HG03060 (cell line): ENCODE data around the gene RINT1.
"Not testable (repeated sequence)": the region's sequence is repeated elsewhere in the genome, so short reads cannot be mapped to it uniquely, and the experiment has no call there.

Source experiments
- ATAC-seq: cut with Tn5 transposase; IDR thresholded peaks from one replicate; pipeline ENCODE4 v1.9.1; 2021; ENCODE audit warnings: low read depth, moderate number of reproducible peaks; ENCODE audit not compliant: unreplicated experiment

The RINT1 gene

DNA sequence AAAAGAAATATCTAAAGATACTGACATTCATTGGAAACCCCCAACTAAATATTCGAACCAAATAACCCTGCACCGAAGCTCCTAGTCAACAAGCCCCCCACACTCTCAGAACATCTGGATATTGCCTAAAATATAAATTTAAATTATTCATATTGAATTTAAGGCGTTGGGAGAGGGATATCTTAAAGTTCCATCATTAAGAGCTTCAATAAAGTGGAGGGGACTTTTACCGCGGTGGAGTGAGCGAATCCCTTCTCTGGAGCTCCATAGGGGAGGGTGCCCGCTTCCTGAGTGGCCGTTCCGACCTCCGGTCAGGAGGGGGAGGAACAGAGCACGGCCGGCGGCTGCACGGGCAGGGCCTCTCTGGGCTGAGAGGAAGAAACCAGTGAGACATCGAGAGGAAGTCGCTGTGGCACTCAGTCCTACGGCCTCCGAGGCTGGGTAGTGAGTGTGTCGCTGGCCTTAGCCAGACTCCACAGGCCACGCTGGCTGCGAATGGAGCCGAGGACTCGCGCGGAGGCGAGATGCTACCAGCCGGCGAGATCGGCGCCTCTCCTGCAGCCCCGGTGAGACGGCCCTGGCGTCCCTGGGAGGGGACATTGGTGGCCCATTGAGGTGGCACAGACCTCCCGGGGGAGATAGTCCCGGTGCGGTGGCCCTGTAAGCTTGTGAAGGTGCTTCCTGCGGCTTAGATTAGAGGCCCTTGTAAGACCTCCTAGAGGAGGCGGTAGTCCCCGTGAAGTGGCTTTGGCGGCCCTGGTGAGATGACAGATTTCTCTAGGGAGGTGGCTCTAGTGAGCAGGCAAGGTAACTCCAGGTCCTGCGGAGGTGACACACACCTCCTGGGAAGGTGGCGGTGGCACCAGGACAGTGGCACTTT is at the start of gene RINT1:
TSS of gene RINT1 (plus strand) at position 410 of the 880 bp plus-strand sequence. CDS start at position 525, 115 bp downstream.
- peak; percentile 96 for ATAC-seq

DNA sequence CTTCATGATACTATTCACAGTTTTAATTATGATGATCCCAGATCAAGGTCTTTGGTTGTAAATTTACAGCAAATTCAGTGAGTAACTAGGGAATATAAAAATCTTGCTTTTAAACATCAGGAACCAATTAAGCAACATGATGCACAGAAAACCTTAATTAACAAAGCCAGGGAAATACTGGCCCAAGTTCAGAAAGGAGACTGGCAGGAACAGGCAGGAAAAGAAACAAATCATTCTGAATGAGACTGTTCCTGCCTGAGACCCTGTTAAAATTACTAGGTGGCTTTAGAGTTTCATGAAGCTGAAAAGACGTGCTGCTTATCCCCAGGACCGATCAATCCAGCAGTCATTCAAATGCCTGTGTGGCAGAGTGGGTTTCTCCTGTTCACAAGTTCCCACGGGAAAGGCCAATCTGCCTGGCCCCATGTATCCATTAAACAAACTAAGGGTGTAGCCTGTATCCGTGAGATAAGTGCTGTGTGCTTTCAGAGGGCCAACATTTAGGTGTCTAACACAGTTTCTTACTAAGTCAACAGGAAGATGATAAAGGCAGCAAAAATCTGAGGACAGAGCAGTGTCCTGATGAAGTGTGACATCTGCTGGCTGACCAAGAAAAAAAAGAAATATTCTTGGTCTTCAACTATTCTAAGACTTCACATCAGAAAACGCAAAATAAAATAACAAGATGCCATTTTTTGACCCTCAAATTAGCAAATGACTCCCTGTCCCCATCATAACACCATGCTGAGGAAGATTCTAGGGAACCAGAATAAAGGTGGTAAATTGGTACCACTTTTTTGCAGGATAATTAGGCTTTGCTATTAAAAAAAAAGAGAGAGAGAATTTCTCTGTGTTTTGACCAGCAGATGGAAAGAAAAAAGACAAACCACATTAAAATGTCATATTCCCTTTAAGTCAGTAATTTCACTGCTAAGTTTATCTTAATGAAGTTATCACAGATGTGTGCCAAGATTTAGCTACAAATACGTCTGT is 44.1 kb upstream of the RINT1 start:
- no peak for ATAC-seq

DNA sequence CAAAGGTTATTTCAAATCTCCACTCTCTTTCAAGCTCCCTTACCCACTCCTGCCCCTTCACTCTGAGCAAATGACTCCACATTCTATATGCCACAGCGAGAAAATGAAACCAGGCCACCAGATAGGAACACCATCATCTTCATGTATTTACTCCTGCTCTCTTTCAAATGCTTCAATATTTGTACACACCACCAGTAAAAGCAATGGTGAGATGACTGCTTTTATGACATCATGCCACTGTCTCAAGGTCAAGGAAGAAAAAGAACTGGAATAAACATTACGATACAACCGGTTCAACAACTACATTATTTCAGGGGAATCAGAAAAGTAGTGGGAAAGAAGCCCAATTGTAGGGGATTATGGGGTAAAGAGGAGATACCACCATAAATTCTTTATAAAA is 42.6 kb upstream of the RINT1 start:
- ATAC-seq, result no peak

DNA sequence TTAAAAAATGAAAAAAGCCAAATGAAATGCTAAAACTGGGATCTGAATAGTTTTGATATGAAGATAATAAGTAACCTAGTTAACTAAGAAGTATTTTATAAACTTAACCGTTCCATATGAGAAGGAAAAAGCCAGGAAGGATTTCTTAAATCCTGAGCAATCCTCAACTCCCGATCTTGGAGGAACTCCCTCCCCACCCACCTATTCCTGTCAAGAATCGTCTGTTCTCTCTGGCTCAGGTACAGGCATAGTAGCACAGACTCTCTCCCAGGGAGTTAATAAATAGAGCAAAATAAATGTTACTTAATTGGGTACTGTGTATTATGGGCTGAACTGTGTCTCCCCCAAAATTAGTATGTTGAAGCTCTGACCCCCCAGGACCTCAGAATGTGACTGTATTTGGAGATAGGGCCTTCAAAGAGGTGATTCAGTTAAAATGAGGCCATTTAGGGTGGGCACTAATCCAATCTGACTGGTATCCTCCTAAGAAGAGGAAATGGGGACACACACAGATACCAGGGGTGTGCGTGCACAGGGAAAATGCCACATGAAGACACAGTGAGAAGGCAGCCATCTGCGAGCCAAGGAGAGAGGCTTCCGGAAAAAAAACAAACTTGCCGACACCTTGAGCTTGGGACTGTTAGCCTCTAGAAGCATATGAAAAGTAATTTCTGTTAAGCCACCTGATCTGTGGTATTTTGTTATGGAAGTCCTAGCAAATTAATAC is 38.6 kb upstream of the RINT1 start:
- no peak for ATAC-seq

DNA sequence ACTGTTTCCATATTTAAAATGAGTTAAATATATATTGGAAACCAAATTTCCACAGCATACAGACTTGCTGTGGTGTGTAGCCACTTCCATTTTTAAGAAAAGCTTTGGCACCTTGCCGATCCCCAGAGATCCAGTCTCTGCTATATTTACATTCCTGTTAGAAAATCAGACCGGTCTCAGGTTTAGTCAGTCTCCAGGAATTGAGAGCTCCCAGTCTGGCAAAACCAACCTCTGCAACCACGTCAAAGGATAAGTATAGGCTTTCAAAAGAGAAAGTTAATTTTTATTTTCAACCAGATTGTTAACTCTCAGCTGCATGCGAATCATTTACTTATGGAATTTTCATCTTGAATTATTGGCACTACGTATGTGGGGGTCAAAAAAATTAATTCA is 38.1 kb upstream of the RINT1 start:
- no peak for ATAC-seq

DNA sequence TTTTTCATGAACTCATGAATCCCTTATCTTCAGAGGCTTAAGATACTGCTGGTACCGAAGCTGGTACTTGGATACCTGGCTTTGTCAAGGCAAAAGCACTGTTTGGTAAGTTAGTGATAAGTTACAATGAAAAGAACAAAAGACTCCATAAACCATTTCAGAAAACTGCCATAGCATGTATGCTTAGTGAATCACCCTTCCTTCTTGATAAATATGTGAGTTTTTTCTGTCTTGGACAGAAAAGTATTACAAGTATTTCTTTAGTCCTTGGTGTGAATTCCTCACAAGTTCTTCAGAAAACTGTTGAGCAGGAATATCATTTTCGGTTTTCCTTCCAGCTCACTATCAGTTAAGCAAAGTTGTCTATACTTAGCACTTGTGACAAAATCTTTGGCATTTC is 35.5 kb upstream of the RINT1 start:
- no peak for ATAC-seq

DNA sequence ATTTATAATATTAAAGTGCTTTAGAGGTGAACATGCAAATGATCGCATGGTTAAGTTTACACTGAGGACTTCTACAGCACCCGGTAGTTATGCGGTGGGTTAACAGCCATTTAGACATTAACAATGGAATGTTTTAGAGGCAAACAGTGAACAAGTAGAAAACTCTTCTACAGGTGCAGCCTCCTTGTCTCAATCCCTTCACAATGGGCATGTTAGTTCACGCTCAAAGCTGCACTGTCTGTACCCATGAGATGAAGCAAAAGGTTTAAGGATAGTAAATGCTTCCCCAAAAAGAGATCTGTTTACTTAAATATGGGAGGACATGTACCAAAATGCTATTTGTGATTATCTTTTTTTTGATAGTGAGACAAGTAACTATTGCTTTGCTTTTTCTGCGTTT is 35.0 kb upstream of the RINT1 start:
- ATAC-seq, result no peak

DNA sequence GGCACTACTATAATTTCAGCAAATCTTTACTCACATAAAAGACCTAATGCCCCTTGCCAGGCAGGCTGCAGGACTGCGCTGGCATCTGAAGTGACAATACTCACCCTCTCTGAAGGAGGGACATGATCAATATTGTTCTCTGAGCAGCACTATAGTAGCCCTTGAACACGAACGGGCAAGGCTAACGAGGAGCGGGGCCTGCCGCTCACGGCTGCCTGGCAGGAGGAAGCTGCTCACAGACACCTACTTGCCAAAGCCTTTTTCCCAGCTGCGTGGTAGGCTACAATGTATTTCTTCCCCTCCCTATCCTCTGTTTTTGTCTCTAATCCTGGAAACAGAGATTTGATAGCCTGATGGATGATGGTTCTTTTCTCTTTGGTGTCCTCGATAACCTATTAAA is 29.8 kb upstream of the RINT1 start:
- no peak for ATAC-seq

DNA sequence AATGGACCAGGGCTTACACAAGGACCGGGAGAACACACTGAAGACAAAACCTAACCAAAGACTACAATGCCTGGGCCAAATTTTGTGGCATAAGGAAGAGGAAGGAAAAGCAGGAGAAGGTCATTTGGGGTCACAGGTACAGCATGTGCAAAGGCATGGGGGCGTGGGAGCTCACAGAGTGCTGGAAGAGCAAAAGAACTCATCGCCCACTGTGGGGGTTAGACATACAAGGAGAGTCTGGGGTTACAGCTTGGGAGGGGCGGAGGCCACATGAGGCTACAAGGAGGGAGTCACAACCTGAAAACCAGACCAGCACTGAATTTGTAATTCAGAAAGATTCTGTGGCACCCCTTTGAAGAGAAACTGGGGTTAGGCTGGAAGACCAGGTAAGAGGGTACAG is 19.6 kb upstream of the RINT1 start:
- no peak for ATAC-seq

DNA sequence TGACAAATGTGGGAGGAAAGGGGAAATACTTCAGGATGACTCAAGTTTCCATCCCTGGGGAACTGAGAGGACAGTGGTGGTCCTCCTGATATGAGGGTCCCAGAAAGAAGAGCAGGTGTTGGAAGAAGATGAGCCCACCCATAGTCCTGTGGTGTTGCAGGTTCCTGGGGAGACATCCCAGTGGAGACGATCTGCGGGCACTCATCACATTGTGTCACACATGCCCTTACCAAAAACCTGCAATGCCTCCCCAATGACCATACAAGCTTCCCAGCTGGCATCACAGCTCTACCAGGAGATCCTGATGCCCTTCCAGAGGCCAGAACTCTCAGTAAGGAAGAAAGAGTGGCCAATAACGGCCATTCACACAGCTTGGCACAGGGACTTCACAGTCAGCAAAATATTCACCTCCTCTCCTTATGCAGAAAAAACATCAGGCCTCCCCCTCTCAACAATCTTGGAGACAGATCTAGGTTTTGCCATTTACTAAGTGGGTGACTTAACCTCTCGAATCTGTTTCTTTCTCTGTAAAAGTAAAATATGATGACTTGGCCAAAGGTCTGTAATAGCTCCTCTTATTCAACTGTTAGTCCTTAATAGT is 19.0 kb upstream of the RINT1 start:
- no peak for ATAC-seq

DNA sequence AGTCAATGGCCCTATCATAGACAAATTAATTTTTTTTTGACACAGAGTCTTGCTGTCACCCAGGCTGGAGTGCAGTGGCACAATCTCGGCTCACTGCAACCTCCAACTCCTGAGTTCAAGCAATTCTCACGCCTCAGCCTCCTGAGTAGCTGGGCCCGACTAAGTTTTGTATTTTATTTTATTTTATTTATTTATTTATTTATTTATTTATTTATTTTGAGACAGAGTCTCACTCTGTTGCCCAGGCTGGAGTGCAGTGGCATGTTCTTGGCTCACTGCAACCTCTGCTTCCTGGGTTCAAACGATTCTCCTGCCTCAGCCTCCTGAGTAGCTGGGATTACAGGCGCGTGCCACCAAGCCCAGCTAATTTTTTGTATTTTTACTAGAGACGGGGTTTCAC is 16.4 kb upstream of the RINT1 start:
- ATAC-seq, result not testable (repeated sequence)

DNA sequence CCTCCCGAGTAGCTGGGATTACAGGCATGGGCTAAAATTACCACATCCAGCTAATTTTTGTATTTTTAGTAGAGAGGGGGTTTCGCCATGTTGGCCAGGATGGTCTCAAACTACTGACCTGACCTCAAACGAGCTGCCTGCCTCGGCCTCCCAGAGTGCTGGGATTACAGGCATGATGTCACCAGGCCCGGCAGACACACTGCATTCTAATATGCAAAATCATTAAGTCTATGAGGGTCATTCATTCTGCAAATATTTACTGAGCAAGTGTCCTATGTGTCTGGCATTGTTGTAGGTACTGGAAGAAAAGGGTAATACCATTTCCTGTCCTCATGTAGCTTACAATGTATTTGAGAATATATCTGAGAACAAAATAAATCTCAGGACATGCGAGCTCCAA is 12.6 kb upstream of the RINT1 start:
- ATAC-seq, result no peak

DNA sequence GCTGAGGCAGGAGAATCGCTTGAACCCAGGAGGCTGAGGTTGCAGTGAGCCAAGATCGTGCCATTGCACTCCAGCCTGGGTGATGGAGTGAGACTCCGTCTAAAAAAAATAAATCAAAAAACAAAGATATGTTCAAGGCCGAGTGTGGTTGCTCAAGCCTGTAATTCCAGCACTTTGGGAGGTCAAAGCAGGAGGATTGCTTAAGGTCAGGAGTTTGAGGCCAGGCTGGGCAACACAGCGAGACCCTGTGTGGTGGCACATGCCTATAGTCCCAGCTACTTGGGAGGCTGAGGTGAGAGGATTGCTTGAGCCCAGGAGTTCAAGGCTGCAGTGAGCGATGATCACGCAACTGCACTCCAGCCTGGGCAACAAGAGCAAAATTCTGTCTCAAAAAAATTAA is 11.4 kb upstream of the RINT1 start:
- not testable (repeated sequence) for ATAC-seq

DNA sequence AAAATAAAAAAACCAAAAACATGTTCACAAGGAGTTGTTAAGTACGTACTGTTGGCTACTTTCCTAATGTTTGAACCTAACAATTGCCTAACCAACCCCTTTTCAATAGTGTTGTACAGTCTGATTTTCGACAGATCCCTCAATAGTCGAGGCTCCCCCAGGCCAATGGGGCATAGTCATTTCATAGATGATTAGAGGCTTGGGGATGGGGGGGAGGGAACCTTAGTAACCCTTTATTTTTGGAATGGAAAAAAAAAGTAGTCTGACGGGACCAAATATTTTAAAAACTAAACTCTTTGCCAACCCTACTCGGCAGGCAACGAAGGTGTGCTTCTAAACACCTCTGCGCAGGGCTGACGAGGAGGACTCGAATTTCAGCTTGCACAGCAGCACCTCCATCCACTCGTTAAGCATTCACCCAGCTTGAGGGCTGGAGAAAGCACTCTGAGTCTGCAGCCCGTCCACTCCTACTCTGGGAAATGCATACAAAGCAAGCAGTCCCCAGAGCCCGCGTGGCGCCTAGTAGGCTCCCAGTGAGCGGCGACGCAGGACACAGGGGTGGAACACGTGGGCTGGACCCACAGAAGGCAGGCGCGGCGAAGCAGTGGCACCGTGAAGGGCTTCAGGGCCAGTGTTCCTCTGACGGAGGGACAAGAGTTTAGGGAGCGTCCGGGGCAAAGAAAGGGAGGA is 10.8 kb upstream of the RINT1 start:
- ATAC-seq, result peak; percentile 18

DNA sequence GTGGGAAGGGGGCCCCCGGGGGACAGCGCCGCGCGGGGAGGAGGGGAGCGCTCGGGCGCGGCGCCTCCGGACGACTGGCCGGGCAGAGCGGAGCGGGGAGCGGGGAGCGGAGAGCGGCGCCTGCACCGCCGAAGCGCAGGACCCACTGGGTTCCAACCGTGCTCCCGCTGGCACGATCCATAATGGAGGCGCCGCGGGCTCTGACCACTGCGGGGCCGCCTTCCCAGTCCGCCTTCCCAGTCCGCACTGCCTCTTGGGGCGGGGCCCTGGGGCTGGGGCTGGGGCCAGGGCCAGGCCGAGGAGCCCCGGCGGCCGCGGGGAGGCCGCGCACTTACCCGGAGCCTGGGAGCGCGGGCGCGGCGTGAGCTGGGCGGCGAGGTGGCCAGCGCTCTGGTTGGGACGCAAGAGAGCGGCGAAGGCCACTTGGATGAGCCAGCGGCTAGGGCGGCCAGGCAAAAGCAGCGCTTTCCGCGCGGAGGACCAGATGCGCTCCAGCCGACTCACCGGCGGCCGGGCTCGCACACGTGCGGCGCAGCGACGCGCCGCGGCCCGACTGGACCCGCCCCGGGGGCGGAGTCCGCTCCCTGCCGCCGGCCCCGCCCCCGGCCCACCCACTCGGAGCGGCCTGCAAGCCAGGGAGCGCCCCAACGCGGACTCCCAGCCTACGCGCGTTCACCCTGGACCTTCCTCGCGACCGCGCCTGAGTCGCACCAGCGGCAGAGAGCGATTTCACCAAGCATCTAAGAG is 10.1 kb upstream of the RINT1 start, which contains the start of gene PUS7:
TSS of gene PUS7 (minus strand) at position 555 of the 747 bp plus-strand sequence. CDS start 13,759 bp downstream, outside the sequence.
- peak; percentile 58 for ATAC-seq

DNA sequence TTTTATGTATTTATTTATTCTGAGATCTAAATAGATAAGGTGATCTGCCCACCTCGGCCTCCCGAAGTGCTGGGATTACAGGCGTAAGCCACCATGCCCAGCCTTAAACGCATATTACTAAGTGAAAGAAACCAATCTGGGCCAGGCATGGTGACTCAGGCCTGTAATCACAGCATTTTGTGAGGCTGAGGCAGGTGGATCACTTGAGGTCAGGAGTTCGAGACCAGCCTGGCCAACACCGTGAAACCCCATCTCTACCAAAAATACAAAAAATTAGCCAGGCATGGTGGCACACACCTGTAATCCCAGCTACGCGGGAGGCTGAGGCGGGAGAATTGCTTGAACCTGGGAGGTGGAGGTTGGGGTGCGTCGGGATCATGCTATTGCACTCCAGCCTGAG is 7.6 kb upstream of the RINT1 start:
- ATAC-seq, result not testable (repeated sequence)

DNA sequence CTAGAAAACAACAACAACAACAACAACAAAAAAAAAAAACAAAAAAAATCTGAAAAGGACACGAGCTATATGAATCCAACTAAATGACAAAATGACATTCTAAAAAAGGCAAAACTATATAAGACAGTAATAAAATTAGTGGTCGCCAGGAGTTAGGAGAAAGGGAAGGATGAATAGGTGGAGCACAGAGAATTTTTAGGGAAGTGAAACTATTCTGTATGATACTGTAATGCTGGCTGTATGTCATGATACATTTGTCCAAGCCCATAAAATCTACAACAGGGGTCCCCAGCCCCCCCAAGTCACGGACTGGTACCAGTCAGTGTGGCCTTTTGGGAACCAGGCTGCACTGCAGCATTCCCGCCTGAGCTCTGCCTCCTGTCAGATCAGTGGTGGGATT is 7.2 kb upstream of the RINT1 start:
- ATAC-seq, result no peak

DNA sequence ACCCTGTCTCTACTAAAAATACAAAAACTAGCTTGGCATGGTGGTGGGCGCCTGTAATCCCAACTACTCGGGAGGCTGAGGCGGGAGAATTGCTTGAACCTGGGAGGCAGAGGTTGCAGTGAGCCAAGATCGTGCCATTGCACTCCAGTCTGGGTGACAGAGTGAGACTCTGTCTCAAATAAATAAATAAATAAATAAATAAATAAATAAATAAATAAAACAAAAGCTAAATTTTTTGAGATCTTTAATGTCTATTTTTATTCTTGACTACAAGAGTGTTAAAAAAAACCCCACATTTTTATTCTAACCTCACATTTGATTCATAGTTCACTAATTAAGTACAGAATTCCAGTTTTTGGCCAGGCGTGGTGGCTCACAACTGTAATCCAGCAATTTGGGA is 4.3 kb upstream of the RINT1 start:
- ATAC-seq, result not testable (repeated sequence)

DNA sequence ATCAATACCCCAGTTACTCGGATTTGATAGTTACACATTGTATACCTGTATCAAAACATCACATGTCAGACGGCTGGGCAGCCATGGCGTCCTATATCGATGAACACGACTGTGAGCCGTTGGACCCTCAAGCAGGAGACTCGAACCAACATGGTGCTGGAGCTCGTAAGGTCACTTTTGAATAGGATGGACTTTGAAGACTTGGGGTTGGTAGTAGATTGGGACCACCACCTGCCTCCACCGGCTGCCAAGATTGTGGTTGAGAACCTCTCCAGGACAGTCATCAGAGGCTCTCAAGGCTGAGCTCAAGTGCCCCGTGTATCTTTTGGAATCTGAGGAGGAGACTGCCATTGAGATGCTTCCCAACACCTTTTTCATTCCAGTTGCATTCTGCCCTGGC is 1.9 kb upstream of the RINT1 start:
- ATAC-seq, result no peak
